PC-9 (cell line): Measurements from ENCODE around the gene NATD1.

Experiments
- CTCF ChIP-seq: fragments of 200-600 bp; sonication (generic); conservative IDR thresholded peaks from 2 replicates; pipeline ENCODE4 v1.6.1; 2017; ENCODE audit warnings: mixed run types, antibody characterized with exemption, mild to moderate bottlenecking, moderate library complexity
- EZH2 ChIP-seq: fragments of 200-600 bp; sonication (generic); IDR thresholded peaks from 2 replicates; pipeline ENCODE4 v1.8.0; 2017; ENCODE audit warnings: antibody characterized with exemption, low read depth

- no peak for TF ChIP-seq CTCF
- no peak for TF ChIP-seq EZH2
These were observed 4.7 kb downstream of the NATD1 start for GRCh38 chr17:21248500-21248899.
